Ovary (tissue), 9 donors: ENCODE results near the gene CYB5R4. TPM values are rescaled to one million over a fixed set of nuclear protein-coding genes. Genes with fewer than 3 reads are reported as not detected.

ENCODE experiments used
- DNase-seq, 5 donors: peaks; one replicate each; pipeline ENCODE4 v3.0.0-alpha.2; 2019 to 2020
- H3K27ac ChIP-seq, 2 donors: fragments of 200-600 bp; one replicate each; pipeline versions ENCODE4 v1.5.1 to v1.8.0; 2019 to 2022
- H3K27me3 ChIP-seq: fragments of 200-600 bp; one replicate; pipeline ENCODE4 v1.8.0; 2022
- H3K36me3 ChIP-seq: fragments of 200-600 bp; sonication (generic); one replicate; pipeline ENCODE4 v1.5.1; 2019
- H3K4me1 ChIP-seq: one replicate; pipeline ENCODE4 v1.8.1; 2013; ENCODE audit warnings: mild to moderate bottlenecking, moderate library complexity; ENCODE audit not compliant: insufficient read depth
- H3K4me3 ChIP-seq: fragments of 200-600 bp; sonication (generic); one replicate; pipeline ENCODE4 v1.5.1; 2017
- H3K9me3 ChIP-seq, 2 donors: fragments of 200-600 bp in 1 of 2; sonication (generic) in 1 of 2; one replicate each; pipeline versions ENCODE4 v1.5.1 to v1.8.1; 2013 to 2019; ENCODE audit warnings: mild to moderate bottlenecking in 1 of 2, moderate library complexity in 1 of 2
- CTCF ChIP-seq, 3 donors: fragments of 450-650 bp in 2 of 3; fragments of 200-600 bp in 1 of 3; IDR thresholded peaks; one replicate each; pipeline versions ENCODE4 v1.5.1 to v1.8.0; 2016 to 2022; ENCODE audit warnings: antibody characterized with exemption in 3 of 3, mild to moderate bottlenecking in 1 of 3
- EP300 ChIP-seq: sonication (generic); formaldehyde crosslinking; IDR thresholded peaks from one replicate; pipeline ENCODE4 v1.6.1; 2017; ENCODE audit warnings: antibody characterized with exemption
- POLR2A ChIP-seq: fragments of 450-650 bp; IDR thresholded peaks from one replicate; pipeline ENCODE4 v1.6.1; 2017; ENCODE audit warnings: antibody characterized with exemption, mild to moderate bottlenecking, moderate library complexity
- WGBS, 3 donors: extraction: QIAGEN DNeasy Blood & Tissue Kit in 1 of 3; methylation state at CpG; one replicate each; pipeline versions ENCODE4 v1.1.5 to v1.1.7; 2013 to 2017; 5-methylcytosine and 5-hydroxymethylcytosine counted together
- intact Hi-C, 4 donors: fragments of 100-400 bp; cut with DNase I; formaldehyde crosslinking; loops; one replicate each; pipeline versions ENCODE4 v1.11.0 to v1.15.1; 2022 to 2023
- polyA plus RNA-seq, 2 donors: library from polyadenylated mRNA; stranded (reverse); fragments of 200-250 nt in 1 of 2; fragments of 350-450 nt in 1 of 2; fragmentation: Illumina TruSeq in 1 of 2; extraction: RNeasy Lipid Tissue Mini Kit (QIAGEN cat#74804) in 1 of 2; gene quantifications; one replicate each; pipeline ENCODE4 v1.2.3, GENCODE V29; 2013 to 2014
- total RNA-seq, 7 donors: library from RNA; depleted of rRNA in 2 of 7; stranded (reverse); fragments of >200 nt in 2 of 7; fragmentation: NEBNext Ultra II Directional in 3 of 7; extraction: Animal tissue kit (Norgen Biotek cat#: 25700) in 3 of 7; gene quantifications; one replicate each; pipeline versions ENCODE4 v1.1.0 to v1.2.4, GENCODE V29; 2016 to 2023
- donor health status: DM: no; HTN: no; CAD: no; lungs with moderate emphysema.
- donor health status: DM: no; HTN: no; CAD: no.
- donor health status: Bipolar disorder and iron deficiency.
- donor health status: DM: yes; HTN: yes; CAD: no.
- donor health status: DM: no; HTN: no; CAD: no.
- donor health status: DM: yes; HTN: yes; CAD: no.

Gene CYB5R4
- total and polyA plus RNA-seq, 9 donors: 2.0 to 12.2 (median 8.9) TPM

- TF ChIP-seq EP300 (no peak), POLR2A (no peak), CTCF (IDR thresholded peaks at IDR 0.05) (no peak)
- no peaks in the 10 kb centered on the region for H3K36me3 ChIP-seq
- H3K4me3 ChIP-seq: no peak overlapping the region
- intact Hi-C loops: no loop called here
- no peaks in the 10 kb centered on the region for H3K9me3 ChIP-seq
- no peaks in the 10 kb centered on the region for H3K27me3 ChIP-seq
- DNase-seq: no peak
- no peak overlapping the region for H3K27ac ChIP-seq
- no peaks in the 10 kb centered on the region for H3K4me1 ChIP-seq
- 89 to 95% (median 91%) methylated on average over 8 of the region's 8 CpGs for WGBS, 3 donors
Observed at GRCh38 chr6:83976871-83977270, 117.4 kb downstream of the CYB5R4 start.

GRCh38 chr6:83978324-83978734 lies 118.8 kb downstream of the CYB5R4 start:
- Histone ChIP-seq H3K4me1 (no peaks in the 10 kb centered on the region), H3K27ac (no peak overlapping the region), H3K9me3 (no peaks in the 10 kb centered on the region), H3K27me3 (no peaks in the 10 kb centered on the region), H3K36me3 (no peaks in the 10 kb centered on the region), H3K4me3 (no peak overlapping the region)
- TF ChIP-seq POLR2A: no peak
- TF ChIP-seq EP300: no peak
- TF ChIP-seq CTCF (IDR thresholded peaks at IDR 0.05): no peak
- WGBS, 3 donors: 44 to 68% (median 64%) methylated on average over 1 of the region's 1 CpG
- intact Hi-C loops: no loop called here
- DNase-seq: no peak

GRCh38 chr6:83978997-83979396 lies 119.5 kb downstream of the CYB5R4 start:
- Histone ChIP-seq H3K9me3 (no peaks in the 10 kb centered on the region), H3K4me1 (no peaks in the 10 kb centered on the region), H3K27me3 (no peaks in the 10 kb centered on the region), H3K4me3 (no peak overlapping the region), H3K27ac (no peak overlapping the region), H3K36me3 (no peaks in the 10 kb centered on the region)
- no peak for DNase-seq
- no peak for TF ChIP-seq POLR2A
- TF ChIP-seq CTCF (IDR thresholded peaks at IDR 0.05): no peak
- TF ChIP-seq EP300: no peak
- 70 to 79% (median 76%) methylated on average over 3 of the region's 3 CpGs for WGBS, 3 donors
- intact Hi-C loops: no loop called here

GRCh38 chr6:83984411-83984810 lies 124.9 kb downstream of the CYB5R4 start:
- H3K27me3 ChIP-seq: no peaks in the 10 kb centered on the region
- no peak overlapping the region for H3K27ac ChIP-seq
- H3K9me3 ChIP-seq: no peaks in the 10 kb centered on the region
- no peaks in the 10 kb centered on the region for H3K36me3 ChIP-seq
- no peaks in the 10 kb centered on the region for H3K4me1 ChIP-seq
- intact Hi-C loops: no loop called here
- TF ChIP-seq CTCF (IDR thresholded peaks at IDR 0.05): no peak
- TF ChIP-seq EP300: no peak
- no peak for TF ChIP-seq POLR2A
- WGBS, 3 donors: 96 to 98% (median 97%) methylated on average over 1 of the region's 1 CpG
- no peak for DNase-seq
- H3K4me3 ChIP-seq: no peak overlapping the region

- intact Hi-C loops: no loop called here
- no peak for DNase-seq
- H3K4me1 ChIP-seq: no peaks in the 10 kb centered on the region
- no peaks in the 10 kb centered on the region for H3K9me3 ChIP-seq
- no peaks in the 10 kb centered on the region for H3K36me3 ChIP-seq
- 35 to 54% (median 48%) methylated on average over 1 of the region's 1 CpG for WGBS, 3 donors
- no peak for TF ChIP-seq POLR2A
- TF ChIP-seq CTCF (IDR thresholded peaks at IDR 0.05): no peak
- TF ChIP-seq EP300: no peak
- no peak overlapping the region for H3K27ac ChIP-seq
- no peaks in the 10 kb centered on the region for H3K27me3 ChIP-seq
- no peak overlapping the region for H3K4me3 ChIP-seq
Observed at GRCh38 chr6:83985308-83985713, 125.8 kb downstream of the CYB5R4 start.
